NCI-H1092 (cell line): ENCODE measurements around the gene ARFGAP1.

Source experiments
- DNase-seq: peaks from one replicate; lab custom pipeline; 2025; lab: John Stamatoyannopoulos, UW

The ARFGAP1 gene

DNA sequence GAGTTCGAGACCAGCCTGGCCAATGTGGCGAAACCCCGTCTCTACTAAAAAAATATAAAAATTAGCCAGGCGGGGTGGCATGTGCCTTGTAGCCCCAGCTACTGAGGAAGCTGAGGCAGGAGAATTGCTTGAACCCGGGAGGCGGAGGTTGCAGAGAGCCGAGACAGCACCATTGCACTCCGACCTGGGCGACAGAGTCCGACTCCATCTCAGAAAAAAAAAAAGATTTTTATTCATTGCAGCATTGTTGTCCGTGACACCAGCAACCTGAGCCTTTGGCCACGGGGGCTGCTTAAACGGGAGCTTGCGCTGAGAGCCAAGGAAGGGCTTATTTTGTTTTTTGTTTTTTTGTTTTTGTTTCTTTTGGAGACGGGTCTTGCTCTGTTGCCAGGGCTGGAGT is 7.3 kb downstream of the ARFGAP1 start:
- no peak for DNase-seq

DNA sequence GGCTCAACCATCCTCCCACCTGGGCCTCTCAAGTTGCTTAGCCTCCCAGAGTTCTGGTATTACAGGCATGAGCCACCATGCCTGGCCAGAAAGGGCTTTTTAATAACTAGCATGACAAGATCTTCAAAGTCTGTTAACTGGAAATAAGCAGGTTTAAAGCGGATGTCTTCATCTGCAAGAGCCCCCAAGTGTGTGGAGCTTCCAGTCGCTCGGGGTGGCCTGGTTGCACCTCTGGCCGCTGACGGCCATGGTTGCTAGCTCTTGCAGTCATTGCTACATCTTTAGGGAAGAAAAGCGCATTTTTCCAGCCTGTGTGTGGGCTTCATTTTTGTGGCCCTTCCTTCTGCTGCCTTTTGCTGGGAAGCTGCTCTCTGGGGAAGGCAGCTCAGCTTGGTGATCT is 7.8 kb downstream of the ARFGAP1 start:
- DNase-seq: no peak

DNA sequence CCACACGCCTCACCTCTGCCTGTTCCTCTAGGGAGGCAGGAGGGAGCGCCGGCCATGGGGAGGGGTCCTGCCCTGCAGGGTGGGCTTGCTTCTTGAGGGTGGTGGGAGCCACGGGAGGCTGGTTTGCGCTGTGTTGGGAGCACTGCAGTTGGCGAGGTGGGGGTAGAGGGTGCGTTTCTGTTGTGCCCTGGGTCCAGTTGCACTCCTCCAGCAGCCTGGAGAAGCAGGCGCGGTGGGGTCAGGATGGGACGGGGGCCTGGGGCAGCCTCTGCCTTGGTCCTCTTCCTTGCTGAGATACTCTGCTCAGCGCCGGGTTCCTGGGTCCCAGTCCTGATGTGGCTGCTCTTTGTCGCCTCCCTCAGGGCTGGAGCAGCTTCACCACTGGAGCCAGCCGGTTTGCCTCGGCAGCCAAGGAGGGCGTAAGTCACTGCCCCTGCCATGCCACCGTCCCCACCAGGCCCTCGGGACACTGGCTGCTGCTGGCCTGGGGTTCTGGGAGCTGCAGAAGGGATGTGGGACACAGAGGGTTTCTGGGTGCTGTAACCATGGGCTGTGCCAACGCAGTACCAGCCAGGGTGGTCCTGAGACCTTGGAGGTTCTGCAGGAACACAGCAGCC is 8.4 kb downstream of the ARFGAP1 start:
- no peak for DNase-seq

DNA sequence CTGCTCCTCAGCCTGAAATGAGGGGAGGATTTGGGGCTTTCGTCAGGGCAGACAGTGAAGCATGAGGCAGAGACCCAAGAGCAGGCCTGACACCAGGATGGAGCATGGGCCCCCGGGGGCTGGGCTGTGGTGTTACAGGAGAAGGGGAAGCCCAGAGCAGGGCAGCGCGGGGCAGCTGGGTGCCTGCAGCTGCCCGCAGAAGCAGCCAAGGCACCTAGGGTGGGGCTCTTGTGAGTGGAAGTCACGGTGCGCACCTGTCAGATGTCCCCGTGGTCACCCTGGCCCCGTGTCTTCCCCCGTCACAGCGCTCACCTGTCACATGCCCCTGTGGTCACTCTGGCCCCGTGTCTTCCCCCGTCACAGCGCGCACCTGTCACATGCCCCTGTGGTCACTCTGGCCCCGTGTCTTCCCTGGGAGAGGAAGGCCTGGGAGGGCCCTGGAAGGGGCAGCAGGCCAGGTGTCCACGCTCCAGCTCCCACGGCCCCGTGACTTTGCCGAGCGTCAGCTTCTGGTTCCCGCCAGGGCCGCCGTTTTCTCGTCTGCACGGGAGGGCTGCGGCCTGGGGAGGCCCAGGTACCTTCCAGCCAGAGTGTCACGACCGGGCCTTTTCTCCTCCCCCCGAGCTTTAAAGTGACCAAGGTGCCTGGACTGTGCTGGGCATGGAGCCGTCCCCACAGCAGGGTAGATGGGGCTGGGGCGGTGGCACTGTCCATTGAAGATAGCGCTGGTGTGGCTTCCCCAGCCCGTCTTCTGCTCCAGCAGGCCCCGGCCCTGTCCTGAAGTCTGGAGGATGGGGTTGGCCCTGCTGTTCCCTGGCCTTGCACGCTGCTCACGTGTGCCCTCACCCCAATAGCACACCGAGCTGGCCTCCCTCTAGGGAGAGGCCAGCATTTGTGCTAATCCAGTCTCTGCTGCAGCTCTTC is 9.4 kb downstream of the ARFGAP1 start:
- no peak for DNase-seq

DNA sequence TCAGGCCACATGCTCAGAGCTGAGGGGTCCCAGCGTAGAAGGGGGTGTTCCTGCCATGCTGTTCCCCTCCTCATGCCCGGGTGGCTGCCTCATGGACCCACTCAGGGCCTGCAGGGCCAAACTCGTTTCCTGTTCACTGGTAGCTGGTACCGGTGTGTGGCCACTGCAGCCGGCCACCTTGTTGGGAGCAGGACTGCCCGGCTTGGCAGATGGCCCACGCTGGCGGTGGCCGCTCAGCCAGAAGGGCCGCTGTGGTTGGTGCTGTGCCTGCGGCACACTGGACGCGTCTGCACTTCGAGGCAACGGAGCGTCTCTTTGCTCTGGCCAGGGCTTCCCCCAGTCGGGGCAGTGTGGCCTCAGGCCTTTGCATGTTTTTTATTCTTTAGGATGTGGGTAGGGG is 10.3 kb downstream of the ARFGAP1 start:
- DNase-seq: no peak

DNA sequence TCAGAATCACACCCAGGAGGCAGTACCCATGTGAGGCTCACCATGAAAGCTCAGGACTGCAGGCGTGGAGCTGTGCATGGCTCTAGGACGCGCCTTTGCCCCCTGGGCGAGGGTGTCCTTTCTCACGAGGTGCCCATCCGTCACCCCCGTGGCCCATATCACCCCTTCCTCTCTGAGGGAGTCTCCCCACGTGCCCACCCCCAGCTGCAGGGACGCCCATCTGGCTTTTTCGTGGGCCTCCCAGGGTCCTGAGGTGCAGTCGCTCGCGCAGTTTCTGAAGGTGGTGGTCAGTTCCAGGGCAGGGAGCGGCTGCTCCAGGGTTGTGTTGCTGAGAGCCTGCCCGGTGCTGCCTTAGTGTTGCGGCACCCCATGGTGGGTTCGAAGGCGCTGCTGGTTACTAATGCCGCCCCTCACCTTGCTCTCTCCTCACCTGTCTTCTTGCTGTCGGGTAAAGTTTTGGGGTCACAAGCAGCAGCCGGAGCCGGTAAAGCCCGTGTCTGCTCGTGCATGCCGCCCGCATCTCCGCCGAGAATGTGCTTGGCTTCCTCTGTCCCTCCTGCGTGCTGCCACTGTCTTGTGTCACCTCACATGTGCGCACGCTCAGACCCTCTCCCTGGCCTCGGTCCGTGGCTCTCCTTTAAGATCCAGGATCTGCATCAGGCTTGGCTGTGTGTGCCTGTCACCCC is 10.9 kb downstream of the ARFGAP1 start:
- DNase-seq: no peak

DNA sequence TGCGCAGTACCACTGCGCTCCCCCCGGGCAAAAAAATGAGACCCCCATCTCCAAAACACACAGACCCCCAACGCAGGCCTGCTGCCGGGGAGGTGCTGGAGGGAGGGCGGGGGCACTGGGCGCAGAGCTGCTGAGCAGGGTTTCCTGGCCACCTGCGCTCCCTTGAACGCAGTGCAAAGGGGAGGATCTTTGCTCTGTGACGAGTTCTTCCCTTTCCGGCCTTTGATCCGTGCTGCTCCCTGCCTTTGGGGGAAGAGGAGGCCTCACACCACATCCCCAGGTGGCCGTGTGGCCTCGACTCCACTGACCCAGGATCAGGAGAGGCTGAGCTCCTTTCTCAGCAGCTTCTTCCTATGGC is 11.4 kb downstream of the ARFGAP1 start:
- DNase-seq: no peak

DNA sequence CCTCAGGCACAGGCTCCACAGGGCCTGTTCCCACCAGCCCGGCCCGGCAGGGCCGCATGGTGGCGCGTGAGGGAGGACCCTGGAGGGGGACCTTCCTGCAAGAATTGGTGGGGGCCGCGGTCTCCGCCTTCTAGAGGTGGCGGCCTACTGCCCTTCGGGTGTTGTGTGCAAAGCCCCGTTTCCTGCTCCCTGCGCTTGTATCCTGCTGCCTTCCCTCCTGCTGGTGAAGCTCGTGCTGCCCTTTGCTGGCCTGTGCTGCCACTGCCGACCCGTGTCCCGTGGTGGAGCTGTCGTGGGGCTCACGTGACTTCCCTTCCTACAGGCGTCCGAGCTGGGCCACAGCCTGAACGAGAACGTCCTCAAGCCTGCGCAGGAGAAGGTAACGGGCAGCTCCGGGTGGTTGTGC is 11.9 kb downstream of the ARFGAP1 start:
- no peak for DNase-seq

DNA sequence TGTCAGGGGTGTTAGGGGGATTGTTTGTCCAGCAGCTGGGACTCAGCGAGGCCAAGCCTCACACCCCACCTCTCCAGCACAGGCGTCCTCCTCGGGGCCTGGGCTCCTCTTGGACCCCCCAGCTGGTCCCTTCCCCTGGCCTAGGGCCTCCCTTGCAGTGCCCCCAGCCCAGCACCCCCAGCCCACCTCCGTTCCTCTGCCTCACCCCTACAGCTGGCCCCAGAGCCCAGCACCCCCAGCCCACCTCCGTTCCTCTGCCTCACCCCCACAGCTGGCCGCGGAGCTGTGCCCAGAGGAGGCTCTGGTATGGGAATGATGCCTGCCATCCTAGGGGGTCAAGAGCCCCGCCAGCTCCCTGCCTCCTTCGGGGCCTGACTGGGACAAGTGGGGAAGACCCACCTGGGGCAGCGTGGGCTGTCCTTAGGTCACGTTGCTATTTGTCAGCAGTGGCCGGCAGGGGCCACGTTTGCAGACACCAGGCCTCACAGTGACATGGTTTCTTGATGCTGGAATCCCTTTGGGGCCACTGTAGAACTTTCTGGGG is 12.4 kb downstream of the ARFGAP1 start:
- no peak for DNase-seq

DNA sequence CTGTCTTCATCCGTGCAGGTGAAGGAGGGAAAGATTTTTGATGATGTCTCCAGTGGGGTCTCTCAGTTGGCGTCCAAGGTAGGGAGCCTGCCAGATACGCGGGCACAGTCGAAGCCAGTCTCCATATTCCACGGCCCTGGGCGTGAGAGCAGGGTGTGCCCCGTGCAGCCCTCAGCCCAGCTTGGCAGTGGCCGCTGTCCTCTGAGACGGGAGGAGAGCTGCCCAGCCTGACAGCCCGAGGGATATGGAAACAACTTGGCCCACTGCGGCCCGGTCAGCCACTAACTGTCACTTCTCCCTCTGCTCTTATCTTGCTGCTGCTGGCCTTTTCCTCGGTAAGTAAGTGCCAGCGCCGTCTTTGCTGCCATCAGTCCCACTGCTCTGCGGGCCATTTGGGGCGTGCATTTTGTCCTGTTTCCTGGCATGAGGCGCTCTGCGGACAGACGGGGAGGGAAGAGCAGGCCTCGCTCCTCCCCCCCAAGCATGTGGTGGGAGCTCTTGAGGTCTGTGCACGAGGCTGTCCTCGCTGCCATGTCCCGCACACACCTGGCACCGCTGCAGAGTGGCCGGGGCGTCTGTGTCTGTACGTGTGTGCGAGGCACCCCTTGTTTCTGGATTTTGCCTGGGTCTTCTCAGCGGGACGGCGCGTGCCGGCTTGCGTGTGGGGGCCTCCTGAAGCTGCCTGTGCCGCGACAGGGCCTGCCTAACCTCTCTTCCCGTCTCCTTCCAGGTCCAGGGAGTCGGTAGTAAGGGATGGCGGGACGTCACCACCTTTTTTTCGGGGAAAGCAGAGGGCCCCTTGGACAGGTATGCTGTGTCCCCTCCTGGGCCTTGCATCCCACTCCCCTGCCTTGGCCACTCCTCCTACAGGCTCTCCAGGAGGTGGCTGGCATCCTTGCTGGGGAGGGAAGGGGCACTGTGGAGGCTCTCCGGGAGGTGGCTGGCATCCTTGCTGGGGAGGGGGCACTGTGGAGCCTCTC is 13.3 kb downstream of the ARFGAP1 start:
- DNase-seq: no peak

DNA sequence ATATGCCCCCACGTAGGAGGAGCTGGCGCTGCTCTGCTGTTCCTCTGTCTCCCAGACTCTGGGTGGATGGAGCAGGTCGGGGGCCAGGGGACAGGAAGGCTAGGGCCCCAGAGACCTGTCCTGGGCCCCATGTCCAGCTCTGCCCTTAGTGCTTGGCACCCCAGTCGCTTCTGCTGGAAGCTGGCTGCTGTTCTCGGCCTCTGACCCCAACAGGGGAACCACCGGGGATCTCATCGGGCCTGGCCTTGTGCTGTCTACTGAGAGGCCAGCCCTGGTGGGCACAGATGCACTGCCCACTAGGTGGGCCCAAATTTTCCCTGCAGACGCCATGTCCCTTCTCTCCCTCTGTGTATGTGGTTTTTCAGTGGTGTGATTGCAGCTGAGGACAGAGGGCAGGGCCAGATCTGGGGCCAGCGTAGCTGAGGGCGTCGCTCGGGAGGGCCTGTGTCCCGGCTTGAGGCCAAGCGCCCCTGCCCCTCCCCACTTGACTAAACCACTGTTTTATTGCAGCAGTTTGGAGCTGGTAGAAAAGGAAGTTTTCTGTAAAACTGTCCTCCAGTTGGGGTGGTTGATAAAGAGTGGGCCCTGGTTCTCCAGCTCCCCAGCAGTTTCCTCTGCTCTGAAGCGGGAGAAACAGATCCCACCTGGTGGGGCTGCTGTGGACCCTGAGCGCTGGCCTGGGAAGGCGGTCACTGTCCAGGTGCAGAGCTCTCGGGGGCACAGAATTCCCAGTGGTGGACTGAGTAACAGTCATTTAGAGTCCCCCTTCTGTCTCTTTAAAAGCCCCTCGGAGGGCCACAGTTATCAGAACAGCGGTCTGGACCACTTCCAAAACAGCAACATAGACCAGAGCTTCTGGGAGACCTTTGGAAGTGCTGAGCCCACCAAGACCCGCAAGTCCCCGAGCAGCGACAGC is 14.4 kb downstream of the ARFGAP1 start:
- no peak for DNase-seq

DNA sequence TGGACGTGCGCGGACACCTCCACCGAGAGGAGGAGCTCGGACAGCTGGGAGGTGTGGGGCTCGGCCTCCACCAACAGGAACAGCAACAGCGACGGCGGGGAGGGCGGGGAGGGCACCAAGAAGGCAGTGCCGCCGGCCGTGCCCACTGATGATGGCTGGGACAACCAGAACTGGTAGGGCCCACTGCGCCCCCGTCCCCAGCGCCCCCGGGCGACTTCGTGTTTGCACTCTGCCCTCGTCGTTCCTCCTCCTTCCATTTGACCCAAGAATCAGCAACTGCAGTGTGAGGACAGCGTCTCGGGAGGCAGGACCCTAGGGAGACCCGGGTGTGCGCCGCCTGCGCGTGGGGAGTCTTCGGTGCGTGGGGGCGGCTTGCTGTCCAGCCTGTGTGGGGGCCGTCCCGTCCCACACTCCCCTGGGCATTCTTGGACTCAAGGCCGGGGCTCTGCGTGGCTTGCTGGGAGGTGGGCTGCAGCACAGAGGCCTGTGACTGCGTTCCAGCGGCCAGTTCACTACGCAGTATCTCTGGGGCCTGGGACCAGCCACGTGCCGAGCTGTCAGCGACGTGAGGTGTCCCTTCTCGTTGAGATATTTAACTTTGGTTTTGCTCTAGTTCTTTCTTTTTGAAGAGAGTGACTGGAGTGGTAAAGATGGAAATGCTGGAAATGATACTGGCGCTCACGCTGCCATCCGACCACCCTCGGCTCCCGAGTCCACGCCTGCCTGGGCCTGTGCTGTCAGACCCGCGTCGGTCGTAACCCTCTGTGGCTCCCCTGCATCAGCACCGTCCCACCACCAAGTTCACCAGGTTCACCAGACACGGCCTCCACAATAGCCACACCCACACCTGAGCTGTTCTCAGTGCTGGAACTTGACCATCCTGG is 15.3 kb downstream of the ARFGAP1 start:
- no peak for DNase-seq

DNA sequence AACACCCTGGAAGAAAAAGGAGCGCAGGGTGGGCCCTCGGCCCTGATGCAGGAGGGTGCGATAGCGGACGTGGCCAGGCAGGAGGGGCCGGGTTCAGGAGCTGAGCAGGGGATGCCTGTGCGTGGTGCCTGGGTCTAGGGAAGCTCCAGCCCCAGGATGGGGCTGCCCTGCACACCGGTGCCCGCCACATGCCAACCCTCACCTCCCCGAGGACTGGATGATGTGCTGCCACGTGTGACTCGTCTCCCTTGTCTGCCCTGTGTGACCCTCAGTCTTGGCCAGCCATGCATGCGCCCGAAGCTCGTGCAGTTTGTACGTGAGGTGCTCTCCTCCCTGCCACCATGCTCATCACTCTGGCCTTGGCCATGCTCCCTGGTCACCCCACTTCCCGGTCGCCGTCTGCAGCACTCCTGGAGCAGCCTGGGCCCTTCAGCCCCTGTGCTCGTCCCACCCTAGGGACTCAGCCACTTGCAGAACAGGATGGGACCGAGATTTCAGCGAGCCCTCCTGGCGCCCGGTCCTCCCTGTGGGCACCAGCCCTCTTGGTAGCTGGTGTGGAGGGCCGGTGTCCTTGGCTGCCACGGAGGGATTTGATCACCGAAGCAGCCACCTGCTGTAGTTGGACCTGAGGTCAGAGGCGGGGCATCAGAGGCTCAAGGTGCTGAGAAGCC is 16.1 kb downstream of the ARFGAP1 start:
- DNase-seq: no peak

DNA sequence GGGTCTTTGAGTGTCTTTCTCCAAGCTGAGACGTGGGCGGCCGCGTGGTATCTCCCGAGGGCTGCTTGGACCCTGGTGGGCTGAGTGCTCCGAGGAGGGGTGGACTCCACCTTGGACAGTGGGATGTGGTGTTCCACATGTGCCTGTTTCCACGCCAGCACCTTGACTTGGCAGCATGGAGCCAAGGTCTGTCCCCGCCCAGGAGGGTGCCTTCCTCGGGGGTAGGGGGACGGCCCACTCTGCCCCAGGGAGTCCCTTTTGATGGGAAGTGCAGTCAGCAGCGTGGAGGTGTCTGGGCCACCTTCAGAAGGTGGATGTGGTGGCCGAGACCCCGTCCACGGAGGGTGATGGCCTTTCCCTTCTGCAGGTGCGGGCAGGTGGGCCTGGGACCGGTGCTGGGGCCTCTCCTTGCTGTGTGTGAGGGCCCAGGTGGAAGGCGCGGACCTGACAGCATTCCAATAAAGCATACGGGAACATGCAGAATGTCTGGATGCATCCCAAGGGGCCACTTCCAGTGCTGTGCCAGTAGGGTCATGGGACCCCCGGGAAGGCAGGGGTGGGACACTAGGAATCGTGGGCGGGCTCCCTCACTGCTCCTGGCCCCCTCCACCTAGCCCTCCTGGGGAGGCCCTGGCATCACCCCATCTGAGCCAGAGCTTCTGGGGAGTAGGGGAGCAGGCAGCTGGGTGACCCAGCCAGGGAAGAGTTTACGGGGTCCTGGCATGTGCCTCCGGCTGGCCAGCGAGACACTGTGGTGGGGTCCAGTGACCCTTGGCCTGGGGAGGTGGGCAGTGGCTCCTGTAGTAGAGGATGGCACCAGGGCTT is 16.9 kb downstream of the ARFGAP1 start:
- no peak for DNase-seq

DNA sequence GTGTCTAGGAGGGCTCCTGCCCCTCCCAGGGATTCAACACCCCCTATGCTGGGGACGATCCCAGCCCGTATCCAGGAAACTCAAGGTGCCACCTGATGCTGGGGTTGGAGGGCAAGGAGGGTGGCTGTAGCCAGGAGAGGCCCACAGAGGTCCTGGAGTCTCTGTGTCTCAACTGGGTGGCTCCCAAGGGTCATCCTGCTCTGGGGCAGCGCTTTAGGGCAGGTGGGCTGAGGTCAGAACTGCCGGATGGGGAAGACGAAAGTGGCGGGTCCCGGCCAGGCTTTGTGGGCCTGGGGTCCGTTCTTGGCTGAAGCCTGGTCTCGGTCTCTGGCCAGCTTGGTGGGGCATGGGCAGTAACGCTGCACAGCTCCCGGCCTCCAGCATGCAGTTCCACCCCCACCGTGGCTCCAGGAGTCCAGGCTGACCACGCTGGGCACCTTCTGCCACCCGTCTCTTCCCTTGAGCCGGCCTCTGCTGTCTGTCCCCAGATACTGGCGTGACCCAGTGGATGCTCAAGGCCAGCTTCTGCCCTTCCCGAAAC is 17.6 kb downstream of the ARFGAP1 start:
- no peak for DNase-seq

DNA sequence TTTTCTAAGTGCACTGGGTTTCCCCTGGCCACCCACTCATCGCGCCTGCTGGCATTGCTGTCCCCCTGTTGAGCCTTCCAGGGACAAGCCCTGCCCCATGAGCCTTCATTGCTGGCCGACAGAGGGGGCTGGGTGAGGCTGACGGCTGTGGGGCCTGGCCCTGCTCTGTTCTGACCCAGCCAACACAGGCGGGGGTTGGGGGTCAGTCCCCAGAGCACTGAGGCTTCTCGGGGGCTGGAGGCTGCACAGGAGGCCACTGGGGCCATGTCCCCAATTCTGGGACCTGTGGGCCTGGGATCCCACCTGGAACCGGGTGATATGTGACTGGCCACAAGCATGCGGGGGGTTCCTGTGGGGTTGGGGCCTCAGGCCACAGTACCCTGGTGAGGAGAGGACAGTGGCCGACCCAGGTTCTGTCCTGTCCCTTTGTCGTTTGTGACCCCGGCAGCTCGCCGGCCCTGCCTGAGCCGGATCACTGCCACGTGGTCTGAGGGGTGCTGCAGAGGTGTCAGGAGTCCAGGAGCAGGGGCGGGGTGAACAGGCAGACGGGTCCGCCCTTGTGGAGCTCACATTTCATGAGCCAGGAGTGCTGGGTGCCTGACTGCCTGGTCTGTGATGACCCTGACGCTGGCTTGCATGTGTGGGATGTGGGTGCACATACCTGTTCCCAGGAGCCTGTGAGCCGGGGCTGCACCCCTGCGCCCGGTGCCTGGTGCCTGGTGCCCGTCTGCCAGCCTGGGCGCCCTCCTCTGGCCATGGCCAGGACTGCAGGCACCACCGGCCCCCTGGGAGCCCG is 18.3 kb downstream of the ARFGAP1 start:
- DNase-seq: no peak

DNA sequence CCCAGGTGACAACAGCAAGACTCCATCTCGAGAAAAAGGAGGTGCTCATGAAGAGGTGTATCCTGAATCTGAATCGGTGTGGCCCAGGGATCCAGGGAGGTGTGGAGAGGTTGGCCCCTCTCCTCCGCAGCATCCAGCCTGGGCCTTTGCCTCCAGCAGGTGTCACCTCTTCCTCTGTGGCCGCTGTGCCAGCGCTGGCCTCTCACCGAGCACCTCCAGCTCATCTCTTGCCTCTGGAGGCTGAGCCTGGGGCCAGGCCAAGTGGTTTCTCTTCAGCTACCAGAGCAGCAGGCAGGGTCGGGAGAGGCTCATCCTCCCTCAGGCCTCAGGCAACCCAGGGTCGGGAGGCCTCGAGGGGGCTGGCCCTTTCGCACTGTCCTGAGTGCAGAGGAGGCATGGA is 19.2 kb downstream of the ARFGAP1 start:
- no peak for DNase-seq
